ENCODE measurements around the gene CBR3.

The CBR3 gene

DNA sequence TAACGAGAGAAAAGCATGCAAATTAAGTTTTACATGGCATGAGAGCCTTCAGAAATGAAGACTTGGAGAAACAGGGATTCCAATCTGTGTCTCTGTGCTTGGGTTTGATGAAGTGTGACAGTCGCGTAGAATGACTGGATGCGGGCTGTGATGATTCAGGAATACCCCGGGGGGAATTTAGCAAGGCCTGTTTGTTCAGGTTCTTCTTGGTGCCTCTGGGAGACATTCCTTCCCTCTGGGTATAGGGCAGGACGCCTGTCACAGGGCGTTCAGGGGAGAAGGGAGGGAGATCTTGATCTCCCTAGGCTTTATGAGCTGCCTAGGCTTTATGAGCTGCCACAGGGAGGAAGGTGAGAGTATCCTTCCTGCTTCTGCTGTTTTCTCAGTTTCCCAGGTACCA lies 58.3 kb downstream of the CBR3 start:
- DNase-seq = no peak
- H3K9me3 Mint-ChIP-seq = no peaks in the 10 kb centered on the region
- no peak overlapping the region for H3K4me3 Mint-ChIP-seq
- H3K27me3 Mint-ChIP-seq (ENCODE audit: low read depth, poor library complexity) = no peaks in the 10 kb centered on the region
- peaks cover 24% of the 10 kb centered on the region for H3K4me1 Mint-ChIP-seq
- H3K36me3 Mint-ChIP-seq (ENCODE audit: low read depth) = no peaks in the 10 kb centered on the region
- TF ChIP-seq, protein P1, sequence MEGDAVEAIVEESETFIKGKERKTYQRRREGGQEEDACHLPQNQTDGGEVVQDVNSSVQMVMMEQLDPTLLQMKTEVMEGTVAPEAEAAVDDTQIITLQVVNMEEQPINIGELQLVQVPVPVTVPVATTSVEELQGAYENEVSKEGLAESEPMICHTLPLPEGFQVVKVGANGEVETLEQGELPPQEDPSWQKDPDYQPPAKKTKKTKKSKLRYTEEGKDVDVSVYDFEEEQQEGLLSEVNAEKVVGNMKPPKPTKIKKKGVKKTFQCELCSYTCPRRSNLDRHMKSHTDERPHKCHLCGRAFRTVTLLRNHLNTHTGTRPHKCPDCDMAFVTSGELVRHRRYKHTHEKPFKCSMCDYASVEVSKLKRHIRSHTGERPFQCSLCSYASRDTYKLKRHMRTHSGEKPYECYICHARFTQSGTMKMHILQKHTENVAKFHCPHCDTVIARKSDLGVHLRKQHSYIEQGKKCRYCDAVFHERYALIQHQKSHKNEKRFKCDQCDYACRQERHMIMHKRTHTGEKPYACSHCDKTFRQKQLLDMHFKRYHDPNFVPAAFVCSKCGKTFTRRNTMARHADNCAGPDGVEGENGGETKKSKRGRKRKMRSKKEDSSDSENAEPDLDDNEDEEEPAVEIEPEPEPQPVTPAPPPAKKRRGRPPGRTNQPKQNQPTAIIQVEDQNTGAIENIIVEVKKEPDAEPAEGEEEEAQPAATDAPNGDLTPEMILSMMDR (IDR thresholded peaks at IDR 0.05) = no peak
- H3K27ac Mint-ChIP-seq = no peak overlapping the region

DNA sequence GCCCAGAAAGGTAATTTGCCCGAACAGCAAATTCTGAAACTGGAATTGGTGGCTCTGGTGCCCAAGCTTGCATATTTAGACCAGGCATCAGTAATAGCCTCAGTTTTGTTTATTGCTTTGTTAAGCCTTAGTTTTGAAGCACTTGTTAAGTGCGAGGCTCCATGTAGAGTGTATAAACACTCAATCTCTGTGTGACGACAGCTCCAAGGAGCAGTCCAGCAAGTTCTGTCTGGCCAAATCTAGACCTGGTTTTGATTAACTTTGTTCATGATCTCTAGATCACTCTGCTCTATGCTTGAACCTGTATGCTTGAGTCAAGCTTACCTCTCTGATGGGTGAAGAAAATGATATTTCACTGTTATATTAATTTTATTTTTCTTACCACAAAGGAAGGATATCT lies 59.1 kb downstream of the CBR3 start:
- no peak for DNase-seq
- no peaks in the 10 kb centered on the region for H3K9me3 Mint-ChIP-seq
- no peaks in the 10 kb centered on the region for H3K36me3 Mint-ChIP-seq (ENCODE audit: low read depth)
- no peak overlapping the region for H3K27ac Mint-ChIP-seq
- H3K4me3 Mint-ChIP-seq = no peak overlapping the region
- no peaks in the 10 kb centered on the region for H3K27me3 Mint-ChIP-seq (ENCODE audit: low read depth, poor library complexity)
- TF ChIP-seq, protein P1 (IDR thresholded peaks at IDR 0.05) = no peak
- peaks cover 24% of the 10 kb centered on the region for H3K4me1 Mint-ChIP-seq

DNA sequence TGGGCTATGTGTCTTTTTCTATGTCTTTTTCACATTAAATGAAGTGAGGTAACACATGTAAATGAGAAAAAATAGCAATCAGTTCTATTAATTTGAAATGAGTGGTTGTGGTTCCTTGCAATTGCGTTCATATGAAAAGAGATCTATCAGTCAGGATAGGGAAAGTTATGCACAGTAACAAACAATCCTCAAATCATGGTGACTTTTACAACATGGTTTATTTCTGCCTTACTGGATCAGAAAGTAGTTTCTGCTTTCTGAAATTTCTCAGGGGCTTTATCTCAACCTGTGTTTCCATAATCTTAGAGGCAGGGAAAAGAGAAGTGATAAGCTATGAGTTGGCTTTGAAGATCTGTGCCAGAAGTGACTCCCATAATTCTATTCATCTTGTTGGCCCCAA lies 60.7 kb downstream of the CBR3 start:
- TF ChIP-seq, protein P1 (IDR thresholded peaks at IDR 0.05) = no peak

More for the DNA sequence above, 60.7 kb downstream of the CBR3 start:
- H3K4me3 Mint-ChIP-seq = no peak overlapping the region
- H3K9me3 Mint-ChIP-seq = no peaks in the 10 kb centered on the region
- H3K36me3 Mint-ChIP-seq (ENCODE audit: low read depth) = no peaks in the 10 kb centered on the region
- peaks cover 25% of the 10 kb centered on the region for H3K4me1 Mint-ChIP-seq
- no peak overlapping the region for H3K27ac Mint-ChIP-seq
- no peak for DNase-seq
- no peaks in the 10 kb centered on the region for H3K27me3 Mint-ChIP-seq (ENCODE audit: low read depth, poor library complexity)
